Measurements from ENCODE around the gene PARD3. TPM values are rescaled to one million over a fixed set of nuclear protein-coding genes. Genes with fewer than 3 reads are reported as not detected.

PARD3 gene
- total RNA-seq, 2 experiments from 2014 or later: 0.29 to 0.94 TPM

- ATAC-seq: no peak
- Mint-ChIP-seq H3K4me1 (peaks cover 12% of the 10 kb centered on the region), H3K9me3 (ENCODE audit: low read depth) (peaks cover 4% of the 10 kb centered on the region), H3K27ac (no peak overlapping the region), H3K27me3 (no peaks in the 10 kb centered on the region), H3K36me3 (no peaks in the 10 kb centered on the region), H3K4me3 (no peak overlapping the region)
- no peak for DNase-seq
- CTCF ChIA-PET: no interaction called here
Observed at GRCh38 chr10:34535872-34536271, 279.2 kb downstream of the PARD3 start.

- no peaks in the 10 kb centered on the region for H3K27me3 Mint-ChIP-seq
- no peaks in the 10 kb centered on the region for H3K4me1 Mint-ChIP-seq
- no peaks in the 10 kb centered on the region for H3K36me3 Mint-ChIP-seq
- no peak overlapping the region for H3K4me3 Mint-ChIP-seq
- H3K27ac Mint-ChIP-seq: no peak overlapping the region
- peaks cover 4% of the 10 kb centered on the region for H3K9me3 Mint-ChIP-seq (ENCODE audit: low read depth)
- CTCF ChIA-PET: no interaction called here
- no peak for ATAC-seq
- DNase-seq: no peak
Observed at GRCh38 chr10:34530778-34531177, 284.3 kb downstream of the PARD3 start.

- H3K27me3 Mint-ChIP-seq: no peaks in the 10 kb centered on the region
- no peaks in the 10 kb centered on the region for H3K4me1 Mint-ChIP-seq
- H3K4me3 Mint-ChIP-seq: no peak overlapping the region
- CTCF ChIA-PET: no interaction called here
- ATAC-seq (no peak), DNase-seq (no peak)
- H3K27ac Mint-ChIP-seq: no peak overlapping the region
- H3K36me3 Mint-ChIP-seq: no peaks in the 10 kb centered on the region
- H3K9me3 Mint-ChIP-seq (ENCODE audit: low read depth): peaks cover 3% of the 10 kb centered on the region
Observed at GRCh38 chr10:34528320-34528719, 286.8 kb downstream of the PARD3 start.

- Mint-ChIP-seq H3K4me3 (no peak overlapping the region), H3K36me3 (no peaks in the 10 kb centered on the region), H3K4me1 (no peaks in the 10 kb centered on the region), H3K27me3 (no peaks in the 10 kb centered on the region), H3K27ac (no peak overlapping the region), H3K9me3 (ENCODE audit: low read depth) (no peaks in the 10 kb centered on the region)
- DNase-seq (no peak), ATAC-seq (no peak)
- CTCF ChIA-PET: no interaction called here
Observed at GRCh38 chr10:34526758-34527730, 288.1 kb downstream of the PARD3 start.

- CTCF ChIA-PET: no interaction called here
- DNase-seq: no peak
- Mint-ChIP-seq H3K9me3 (ENCODE audit: low read depth) (no peaks in the 10 kb centered on the region), H3K27ac (no peak overlapping the region), H3K36me3 (no peaks in the 10 kb centered on the region), H3K4me1 (no peaks in the 10 kb centered on the region), H3K27me3 (no peaks in the 10 kb centered on the region), H3K4me3 (no peak overlapping the region)
- no peak for ATAC-seq
Observed at GRCh38 chr10:34526186-34526585, 288.9 kb downstream of the PARD3 start.

- no peaks in the 10 kb centered on the region for H3K4me1 Mint-ChIP-seq
- ATAC-seq (no peak), DNase-seq (no peak)
- H3K27me3 Mint-ChIP-seq: no peaks in the 10 kb centered on the region
- no peaks in the 10 kb centered on the region for H3K36me3 Mint-ChIP-seq
- H3K9me3 Mint-ChIP-seq (ENCODE audit: low read depth): no peaks in the 10 kb centered on the region
- H3K27ac Mint-ChIP-seq: no peak overlapping the region
- no peak overlapping the region for H3K4me3 Mint-ChIP-seq
- CTCF ChIA-PET: no interaction called here
Observed at GRCh38 chr10:34524369-34525091, 290.6 kb downstream of the PARD3 start.

- no peaks in the 10 kb centered on the region for H3K27me3 Mint-ChIP-seq
- ATAC-seq: no peak
- H3K27ac Mint-ChIP-seq: no peak overlapping the region
- CTCF ChIA-PET: no interaction called here
- no peaks in the 10 kb centered on the region for H3K4me1 Mint-ChIP-seq
- DNase-seq: no peak
- no peak overlapping the region for H3K4me3 Mint-ChIP-seq
- no peaks in the 10 kb centered on the region for H3K36me3 Mint-ChIP-seq
- H3K9me3 Mint-ChIP-seq (ENCODE audit: low read depth): no peaks in the 10 kb centered on the region
Observed at GRCh38 chr10:34523017-34523767, 291.9 kb downstream of the PARD3 start.

- CTCF ChIA-PET: interaction anchor here (0.6 kb wide), 1 partner anchor 116 kb away, joined by 3 read pairs; no protein-coding TSS in a partner anchor
Observed at GRCh38 chr10:34522546-34522945, 292.6 kb downstream of the PARD3 start.

GRCh38 chr10:34520510-34520909, 294.6 kb downstream of the PARD3 start:
- Mint-ChIP-seq H3K27ac (no peak overlapping the region), H3K36me3 (no peaks in the 10 kb centered on the region), H3K27me3 (no peaks in the 10 kb centered on the region), H3K4me3 (no peak overlapping the region), H3K4me1 (no peaks in the 10 kb centered on the region), H3K9me3 (ENCODE audit: low read depth) (no peaks in the 10 kb centered on the region)
- no peak for ATAC-seq
- DNase-seq: no peak
- CTCF ChIA-PET: interaction anchor here (0.7 to 1.8 kb wide), 2 partner anchors 118 to 271 kb away, joined by 5 to 6 read pairs; no protein-coding TSS in a partner anchor

More at GRCh38 chr10:34522546-34522945, 292.6 kb downstream of the PARD3 start:
- H3K36me3 Mint-ChIP-seq: no peaks in the 10 kb centered on the region
- no peaks in the 10 kb centered on the region for H3K9me3 Mint-ChIP-seq (ENCODE audit: low read depth)
- H3K4me3 Mint-ChIP-seq: no peak overlapping the region
- no peak overlapping the region for H3K27ac Mint-ChIP-seq
- DNase-seq (no peak), ATAC-seq (no peak)
- no peaks in the 10 kb centered on the region for H3K4me1 Mint-ChIP-seq
- H3K27me3 Mint-ChIP-seq: no peaks in the 10 kb centered on the region

- DNase-seq (no peak), ATAC-seq (no peak)
- no peaks in the 10 kb centered on the region for H3K4me1 Mint-ChIP-seq
- no peak overlapping the region for H3K27ac Mint-ChIP-seq
- no peaks in the 10 kb centered on the region for H3K36me3 Mint-ChIP-seq
- H3K27me3 Mint-ChIP-seq: no peaks in the 10 kb centered on the region
- CTCF ChIA-PET: interaction anchor here (1.8 kb wide), 1 partner anchor 118 kb away, joined by 6 read pairs; no protein-coding TSS in a partner anchor
- no peak overlapping the region for H3K4me3 Mint-ChIP-seq
- H3K9me3 Mint-ChIP-seq (ENCODE audit: low read depth): no peaks in the 10 kb centered on the region
Observed at GRCh38 chr10:34520084-34520483, 295.0 kb downstream of the PARD3 start.

GRCh38 chr10:34514290-34514689, 300.8 kb downstream of the PARD3 start:
- Mint-ChIP-seq H3K4me1 (no peaks in the 10 kb centered on the region), H3K4me3 (no peak overlapping the region), H3K27ac (no peak overlapping the region), H3K36me3 (no peaks in the 10 kb centered on the region), H3K27me3 (no peaks in the 10 kb centered on the region), H3K9me3 (ENCODE audit: low read depth) (no peaks in the 10 kb centered on the region)
- DNase-seq (no peak), ATAC-seq (no peak)
- CTCF ChIA-PET: no interaction called here

GRCh38 chr10:34513636-34514035, 301.5 kb downstream of the PARD3 start:
- Mint-ChIP-seq H3K27me3 (no peaks in the 10 kb centered on the region), H3K27ac (no peak overlapping the region), H3K9me3 (ENCODE audit: low read depth) (no peaks in the 10 kb centered on the region), H3K4me1 (no peaks in the 10 kb centered on the region), H3K4me3 (no peak overlapping the region), H3K36me3 (no peaks in the 10 kb centered on the region)
- DNase-seq: no peak
- CTCF ChIA-PET: no interaction called here
- no peak for ATAC-seq

GRCh38 chr10:34507217-34507616, 307.9 kb downstream of the PARD3 start:
- no peaks in the 10 kb centered on the region for H3K9me3 Mint-ChIP-seq (ENCODE audit: low read depth)
- no peaks in the 10 kb centered on the region for H3K27me3 Mint-ChIP-seq
- no peaks in the 10 kb centered on the region for H3K36me3 Mint-ChIP-seq
- DNase-seq: no peak
- no peak overlapping the region for H3K4me3 Mint-ChIP-seq
- no peak overlapping the region for H3K27ac Mint-ChIP-seq
- H3K4me1 Mint-ChIP-seq: no peaks in the 10 kb centered on the region
- no peak for ATAC-seq
- CTCF ChIA-PET: no interaction called here

All from activated CD8-positive, alpha-beta memory T cell treated with anti-CD3 and anti-CD28 coated beads, Interleukin-2, amount 10 ng/mL, durations not matched to agents 7 days and 5 days (primary cell).